ENCODE data around the gene STH. TPM values are rescaled to one million over a fixed set of nuclear protein-coding genes. Genes with fewer than 3 reads are reported as not detected.

STH gene
- total RNA-seq, 2 donors from 2014 or later = not detected

- WGBS = 89% methylated on average over 18 of the region's 18 CpGs
- H3K27me3 ChIP-seq (replicated peaks; ENCODE audit: insufficient read depth) = no peaks in the 10 kb centered on the region
- TF ChIP-seq, protein P1, sequence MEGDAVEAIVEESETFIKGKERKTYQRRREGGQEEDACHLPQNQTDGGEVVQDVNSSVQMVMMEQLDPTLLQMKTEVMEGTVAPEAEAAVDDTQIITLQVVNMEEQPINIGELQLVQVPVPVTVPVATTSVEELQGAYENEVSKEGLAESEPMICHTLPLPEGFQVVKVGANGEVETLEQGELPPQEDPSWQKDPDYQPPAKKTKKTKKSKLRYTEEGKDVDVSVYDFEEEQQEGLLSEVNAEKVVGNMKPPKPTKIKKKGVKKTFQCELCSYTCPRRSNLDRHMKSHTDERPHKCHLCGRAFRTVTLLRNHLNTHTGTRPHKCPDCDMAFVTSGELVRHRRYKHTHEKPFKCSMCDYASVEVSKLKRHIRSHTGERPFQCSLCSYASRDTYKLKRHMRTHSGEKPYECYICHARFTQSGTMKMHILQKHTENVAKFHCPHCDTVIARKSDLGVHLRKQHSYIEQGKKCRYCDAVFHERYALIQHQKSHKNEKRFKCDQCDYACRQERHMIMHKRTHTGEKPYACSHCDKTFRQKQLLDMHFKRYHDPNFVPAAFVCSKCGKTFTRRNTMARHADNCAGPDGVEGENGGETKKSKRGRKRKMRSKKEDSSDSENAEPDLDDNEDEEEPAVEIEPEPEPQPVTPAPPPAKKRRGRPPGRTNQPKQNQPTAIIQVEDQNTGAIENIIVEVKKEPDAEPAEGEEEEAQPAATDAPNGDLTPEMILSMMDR (IDR thresholded peaks at IDR 0.05) = no peak
- TF ChIP-seq POLR2AphosphoS5 (IDR thresholded peaks at IDR 0.05) (no peak), POLR2A (IDR thresholded peaks at IDR 0.05) (no peak)
- intact Hi-C loops (cut with DNase I) = no loop called here
- DNase-seq (ENCODE audit: low spot score) = no peak
- H3K9me3 ChIP-seq = no peaks in the 10 kb centered on the region
- no peak overlapping the region for H3K27ac ChIP-seq
- no peak overlapping the region for H3K4me3 ChIP-seq
- H3K36me3 ChIP-seq = no peaks in the 10 kb centered on the region
- peaks cover 8% of the 10 kb centered on the region for H3K4me1 ChIP-seq (replicated peaks)
These were observed 22.1 kb upstream of the STH start for GRCh38 chr17:45976755-45977505.

- peaks cover 8% of the 10 kb centered on the region for H3K4me1 ChIP-seq (replicated peaks)
- intact Hi-C loops (cut with DNase I) = no loop called here
- 90% methylated on average over 4 of the region's 4 CpGs for WGBS
- no peak overlapping the region for H3K27ac ChIP-seq
- H3K36me3 ChIP-seq = no peaks in the 10 kb centered on the region
- no peak overlapping the region for H3K4me3 ChIP-seq
- DNase-seq (ENCODE audit: low spot score) = no peak
- H3K9me3 ChIP-seq = no peaks in the 10 kb centered on the region
- no peaks in the 10 kb centered on the region for H3K27me3 ChIP-seq (replicated peaks; ENCODE audit: insufficient read depth)
- TF ChIP-seq, protein P1 (IDR thresholded peaks at IDR 0.05) = no peak
- TF ChIP-seq POLR2AphosphoS5 (IDR thresholded peaks at IDR 0.05) = no peak
- no peak for TF ChIP-seq POLR2A (IDR thresholded peaks at IDR 0.05)
These were observed 21.6 kb upstream of the STH start for GRCh38 chr17:45977506-45977824.

DNA sequence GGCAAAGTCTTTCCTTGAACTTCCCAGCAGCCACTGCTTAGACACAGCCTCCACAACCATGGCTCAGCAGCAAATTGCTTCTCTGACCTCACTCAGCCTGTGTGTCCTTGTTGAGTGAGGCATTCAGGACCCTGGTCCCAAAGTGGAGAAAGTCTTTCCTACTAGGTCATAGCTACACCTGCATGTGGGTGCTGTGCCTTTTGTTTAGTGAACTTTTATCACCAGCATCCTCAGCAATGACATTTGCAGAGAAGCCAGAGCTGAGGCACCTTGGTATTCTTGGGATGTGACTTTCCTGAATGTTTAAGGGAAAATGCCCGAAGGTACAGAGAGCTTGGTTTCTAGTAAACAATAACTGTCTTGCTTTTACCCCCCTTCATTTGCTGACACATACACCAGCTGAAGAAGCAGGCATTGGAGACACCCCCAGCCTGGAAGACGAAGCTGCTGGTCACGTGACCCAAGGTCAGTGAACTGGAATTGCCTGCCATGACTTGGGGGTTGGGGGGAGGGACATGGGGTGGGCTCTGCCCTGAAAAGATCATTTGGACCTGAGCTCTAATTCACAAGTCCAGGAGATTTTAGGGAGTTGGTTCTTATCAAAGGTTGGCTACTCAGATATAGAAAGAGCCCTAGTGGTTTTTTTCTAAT is 20.9 kb upstream of the STH start:
- WGBS = 91% methylated on average over 3 of the region's 3 CpGs
- Histone ChIP-seq H3K4me3 (no peak overlapping the region), H3K36me3 (no peaks in the 10 kb centered on the region), H3K27ac (no peak overlapping the region), H3K4me1 (replicated peaks) (peaks cover 5% of the 10 kb centered on the region), H3K27me3 (replicated peaks; ENCODE audit: insufficient read depth) (no peaks in the 10 kb centered on the region), H3K9me3 (no peaks in the 10 kb centered on the region)
- DNase-seq (ENCODE audit: low spot score) = no peak
- intact Hi-C loops (cut with DNase I) = no loop called here
- TF ChIP-seq, protein P1 (IDR thresholded peaks at IDR 0.05) = no peak
- no peak for TF ChIP-seq POLR2AphosphoS5 (IDR thresholded peaks at IDR 0.05)

DNA sequence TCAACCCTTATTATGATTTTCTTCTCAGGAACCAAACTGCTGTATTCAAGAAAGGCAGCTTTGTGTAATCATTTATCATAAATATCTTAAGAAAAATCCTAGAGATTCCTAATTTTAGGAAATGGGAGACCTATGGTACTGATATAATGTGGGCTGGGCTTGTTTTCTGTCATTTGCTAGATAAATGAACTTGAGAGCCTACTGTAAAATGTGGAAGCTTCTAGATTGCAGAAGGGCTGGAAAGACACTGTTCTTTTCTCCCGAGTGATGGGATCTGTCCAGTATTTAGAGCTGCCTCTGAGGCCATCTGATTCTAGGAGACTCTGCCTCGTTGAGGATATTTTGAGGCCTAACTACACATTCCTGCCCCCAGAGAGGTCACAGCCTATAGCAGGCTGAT is 19.9 kb upstream of the STH start:
- H3K9me3 ChIP-seq = no peaks in the 10 kb centered on the region
- 67% methylated on average over 2 of the region's 2 CpGs for WGBS
- intact Hi-C loops (cut with DNase I) = no loop called here

More for the DNA sequence above, 19.9 kb upstream of the STH start:
- H3K27me3 ChIP-seq (replicated peaks; ENCODE audit: insufficient read depth) = no peaks in the 10 kb centered on the region
- H3K4me1 ChIP-seq (replicated peaks) = peaks cover 4% of the 10 kb centered on the region
- no peak for TF ChIP-seq POLR2AphosphoS5 (IDR thresholded peaks at IDR 0.05)
- no peak for TF ChIP-seq POLR2A (IDR thresholded peaks at IDR 0.05)
- TF ChIP-seq, protein P1 (IDR thresholded peaks at IDR 0.05) = no peak
- no peak overlapping the region for H3K4me3 ChIP-seq
- no peak overlapping the region for H3K27ac ChIP-seq
- no peak for DNase-seq (ENCODE audit: low spot score)
- no peaks in the 10 kb centered on the region for H3K36me3 ChIP-seq

All from prostate gland (tissue), 2 donors.